Esophagus squamous epithelium (tissue), 5 donors: ENCODE results near the gene ROR1. TPM values are rescaled to one million over a fixed set of nuclear protein-coding genes. Genes with fewer than 3 reads are reported as not detected.

Experiments
- DNase-seq: peaks from one replicate; lab custom pipeline; 2025; lab: John Stamatoyannopoulos, UW
- H3K27ac ChIP-seq, 4 donors: fragments of 200-600 bp; sonication (generic); one replicate each; pipeline ENCODE4 v1.5.1; 2016 to 2019; ENCODE audit warnings: mild to moderate bottlenecking in 1 of 4
- H3K27me3 ChIP-seq, 4 donors: fragments of 200-600 bp; sonication (generic); 1 replicate in 3 of 4; 2 replicates in 1 of 4; pipeline versions ENCODE4 v1.5.1 to v1.6.0; 2017 to 2021; ENCODE audit warnings: antibody characterized with exemption in 1 of 4
- H3K36me3 ChIP-seq, 3 donors: fragments of 200-600 bp; sonication (generic); one replicate each; pipeline ENCODE4 v1.5.1; 2016 to 2019
- H3K4me1 ChIP-seq, 3 donors: fragments of 200-600 bp; sonication (generic); one replicate each; pipeline ENCODE4 v1.5.1; 2017 to 2019
- H3K4me3 ChIP-seq, 4 donors: fragments of 200-600 bp; sonication (generic); 1 replicate in 3 of 4; 2 replicates in 1 of 4; pipeline ENCODE4 v1.5.1; 2016 to 2019; ENCODE audit warnings: mild to moderate bottlenecking in 2 of 4, moderate library complexity in 1 of 4
- H3K9me3 ChIP-seq, 3 donors: fragments of 200-600 bp; sonication (generic); one replicate each; pipeline ENCODE4 v1.5.1; 2016 to 2019
- POLR2A ChIP-seq, 4 donors: fragments of 450-650 bp; IDR thresholded peaks; one replicate each; pipeline ENCODE4 v1.6.1; 2017; ENCODE audit warnings: antibody characterized with exemption in 4 of 4, mild to moderate bottlenecking in 4 of 4, moderate library complexity in 3 of 4
- WGBS, 2 donors: methylation state at CpG; one replicate each; pipeline ENCODE4 v1.1.5; 2018; 5-methylcytosine and 5-hydroxymethylcytosine counted together
- intact Hi-C: fragments of 100-400 bp; cut with DNase I; formaldehyde crosslinking; loops from one replicate; pipeline ENCODE4 v1.15.0; 2022
- total RNA-seq, 4 donors: library from RNA; depleted of rRNA; stranded (reverse); fragments of >200 nt; gene quantifications; one replicate each; pipeline ENCODE4 v1.1.0, GENCODE V29; 2016
- TF ChIP-seq, protein P1 (sequence below), 6 experiments: fragments of 450-650 bp in 4 of 6; fragments of 200-600 bp in 2 of 6; sonication (generic) in 2 of 6; IDR thresholded peaks; one replicate each; pipeline ENCODE4 v1.5.1; 2016 to 2019; ENCODE audit warnings: antibody characterized with exemption in 6 of 6, mild to moderate bottlenecking in 4 of 6, moderate library complexity in 4 of 6
- donor health status: DM: yes; HTN: yes; CAD: no.

The ROR1 gene
- total RNA-seq, 4 donors from 2014 or later, result 6.6 to 15.3 (median 9.4) TPM

DNA sequence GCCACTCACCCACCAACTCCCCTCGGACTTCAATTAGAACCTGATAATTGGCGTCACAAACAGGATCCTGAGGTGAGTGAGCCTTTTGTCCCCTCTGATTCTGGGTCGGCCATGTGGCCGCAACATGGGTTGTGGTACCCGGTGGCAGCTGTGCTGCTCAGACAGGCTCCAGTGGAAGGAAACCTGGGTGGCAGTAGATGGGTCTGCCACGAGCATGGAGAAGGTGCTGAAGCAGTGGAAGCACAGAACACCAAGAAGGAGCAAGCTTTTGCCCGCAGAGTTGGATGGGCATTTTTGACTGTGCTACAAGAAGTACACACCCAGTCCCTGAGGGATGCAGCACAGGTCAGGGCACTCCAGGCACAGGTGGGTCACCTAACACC is 413.1 kb downstream of the ROR1 start:
- TF ChIP-seq, protein P1, sequence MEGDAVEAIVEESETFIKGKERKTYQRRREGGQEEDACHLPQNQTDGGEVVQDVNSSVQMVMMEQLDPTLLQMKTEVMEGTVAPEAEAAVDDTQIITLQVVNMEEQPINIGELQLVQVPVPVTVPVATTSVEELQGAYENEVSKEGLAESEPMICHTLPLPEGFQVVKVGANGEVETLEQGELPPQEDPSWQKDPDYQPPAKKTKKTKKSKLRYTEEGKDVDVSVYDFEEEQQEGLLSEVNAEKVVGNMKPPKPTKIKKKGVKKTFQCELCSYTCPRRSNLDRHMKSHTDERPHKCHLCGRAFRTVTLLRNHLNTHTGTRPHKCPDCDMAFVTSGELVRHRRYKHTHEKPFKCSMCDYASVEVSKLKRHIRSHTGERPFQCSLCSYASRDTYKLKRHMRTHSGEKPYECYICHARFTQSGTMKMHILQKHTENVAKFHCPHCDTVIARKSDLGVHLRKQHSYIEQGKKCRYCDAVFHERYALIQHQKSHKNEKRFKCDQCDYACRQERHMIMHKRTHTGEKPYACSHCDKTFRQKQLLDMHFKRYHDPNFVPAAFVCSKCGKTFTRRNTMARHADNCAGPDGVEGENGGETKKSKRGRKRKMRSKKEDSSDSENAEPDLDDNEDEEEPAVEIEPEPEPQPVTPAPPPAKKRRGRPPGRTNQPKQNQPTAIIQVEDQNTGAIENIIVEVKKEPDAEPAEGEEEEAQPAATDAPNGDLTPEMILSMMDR (IDR thresholded peaks at IDR 0.05), result no peak
- TF ChIP-seq POLR2A (IDR thresholded peaks at IDR 0.05), result no peak
- no peaks in the 10 kb centered on the region for H3K27me3 ChIP-seq
- H3K27ac ChIP-seq, result no peak overlapping the region
- no peaks in the 10 kb centered on the region for H3K36me3 ChIP-seq
- no peaks in the 10 kb centered on the region for H3K9me3 ChIP-seq
- H3K4me3 ChIP-seq, result no peak overlapping the region
- WGBS, 2 donors, result 73 to 79% methylated on average over 6 to 7 of the region's 7 CpGs
- peaks cover 0 to 13% (median 6%) of the 10 kb centered on the region in 3 donors for H3K4me1 ChIP-seq
- intact Hi-C loops, result no loop called here
- DNase-seq, result no peak

GRCh38 chr1:64187646-64188045 is 413.8 kb downstream of the ROR1 start:
- H3K27me3 ChIP-seq, result no peaks in the 10 kb centered on the region
- WGBS, 2 donors, result 80 to 88% methylated on average over 3 to 4 of the region's 4 CpGs
- H3K4me1 ChIP-seq, result peaks cover 0 to 13% (median 6%) of the 10 kb centered on the region in 3 donors
- H3K36me3 ChIP-seq, result no peaks in the 10 kb centered on the region
- no peak overlapping the region for H3K4me3 ChIP-seq
- no peak for TF ChIP-seq POLR2A (IDR thresholded peaks at IDR 0.05)
- TF ChIP-seq, protein P1 (IDR thresholded peaks at IDR 0.05), result no peak
- no peak overlapping the region for H3K27ac ChIP-seq
- DNase-seq, result no peak
- H3K9me3 ChIP-seq, result no peaks in the 10 kb centered on the region
- intact Hi-C loops, result no loop called here

DNA sequence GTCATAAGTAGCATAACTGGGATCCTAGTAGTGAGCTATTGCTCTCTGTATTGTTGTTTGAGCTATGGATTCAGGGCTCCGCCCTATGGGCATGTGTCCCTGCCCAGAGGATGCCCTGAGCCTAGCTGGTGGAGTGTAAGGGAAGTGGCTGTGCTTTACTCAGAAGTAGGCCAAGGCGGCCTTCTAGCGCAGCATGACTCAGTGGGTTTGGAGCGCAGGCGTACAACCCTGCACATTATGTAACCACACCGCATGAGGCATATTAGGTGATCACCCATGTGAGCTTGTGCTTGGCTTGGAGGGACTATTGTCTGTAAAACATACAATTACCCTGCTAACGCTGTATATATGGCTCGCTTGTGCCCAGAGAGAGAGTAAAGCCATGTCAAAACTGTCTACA is 418.5 kb downstream of the ROR1 start:
- 85 to 93% methylated on average over 3 to 6 of the region's 8 CpGs for WGBS, 2 donors
- Histone ChIP-seq H3K36me3 (no peaks in the 10 kb centered on the region), H3K9me3 (no peaks in the 10 kb centered on the region), H3K4me3 (no peak overlapping the region), H3K27ac (no peak overlapping the region), H3K4me1 (peaks cover 0 to 12% (median 6%) of the 10 kb centered on the region in 3 donors), H3K27me3 (no peaks in the 10 kb centered on the region)
- no peak for DNase-seq
- intact Hi-C loops, result no loop called here
- TF ChIP-seq, protein P1 (IDR thresholded peaks at IDR 0.05), result no peak
- TF ChIP-seq POLR2A (IDR thresholded peaks at IDR 0.05), result no peak

GRCh38 chr1:64194168-64195080 is 420.6 kb downstream of the ROR1 start:
- intact Hi-C loops, result no loop called here
- peaks cover 0 to 18% (median 6%) of the 10 kb centered on the region in 3 donors for H3K4me1 ChIP-seq
- DNase-seq, result no peak
- H3K27me3 ChIP-seq, result no peaks in the 10 kb centered on the region
- no peak overlapping the region for H3K4me3 ChIP-seq
- no peaks in the 10 kb centered on the region for H3K9me3 ChIP-seq
- no peak overlapping the region for H3K27ac ChIP-seq
- H3K36me3 ChIP-seq, result no peaks in the 10 kb centered on the region
- TF ChIP-seq, protein P1 (IDR thresholded peaks at IDR 0.05), result no peak
- no peak for TF ChIP-seq POLR2A (IDR thresholded peaks at IDR 0.05)
- WGBS, 2 donors, result 55 to 69% methylated on average over 8 of the region's 8 CpGs

GRCh38 chr1:64195081-64195395 is 421.2 kb downstream of the ROR1 start:
- H3K27ac ChIP-seq, result no peak overlapping the region
- intact Hi-C loops, result no loop called here
- H3K4me3 ChIP-seq, result no peak overlapping the region
- no peaks in the 10 kb centered on the region for H3K9me3 ChIP-seq
- H3K36me3 ChIP-seq, result no peaks in the 10 kb centered on the region
- H3K4me1 ChIP-seq, result peaks cover 0 to 18% (median 6%) of the 10 kb centered on the region in 3 donors
- 59 to 71% methylated on average over 1 of the region's 1 CpG for WGBS, 2 donors
- DNase-seq, result no peak
- no peaks in the 10 kb centered on the region for H3K27me3 ChIP-seq
- no peak for TF ChIP-seq POLR2A (IDR thresholded peaks at IDR 0.05)
- TF ChIP-seq, protein P1 (IDR thresholded peaks at IDR 0.05), result no peak
